Gastrocnemius medialis (tissue), 4 donors: ENCODE measurements around the gene C16orf92.

ENCODE experiments used
- POLR2A ChIP-seq, 2 donors: fragments of 450-650 bp; IDR thresholded peaks; one replicate each; pipeline ENCODE4 v1.6.1; 2017; ENCODE audit warnings: antibody characterized with exemption in 2 of 2, mild to moderate bottlenecking in 2 of 2, moderate library complexity in 2 of 2
- TF ChIP-seq, protein P1 (sequence below), 5 experiments: fragments of 450-650 bp in 3 of 5; fragments of 200-600 bp in 2 of 5; sonication (generic) in 2 of 5; IDR thresholded peaks in 4 of 5; conservative IDR thresholded peaks in 1 of 5; 1 replicate in 4 of 5; 2 replicates in 1 of 5; pipeline ENCODE4 v1.5.1; 2016 to 2019; ENCODE audit warnings: antibody characterized with exemption in 5 of 5, mild to moderate bottlenecking in 3 of 5, moderate library complexity in 3 of 5

GRCh38 chr16:29977063-29977825, 45.8 kb upstream of the C16orf92 start:
- TF ChIP-seq, protein P1, sequence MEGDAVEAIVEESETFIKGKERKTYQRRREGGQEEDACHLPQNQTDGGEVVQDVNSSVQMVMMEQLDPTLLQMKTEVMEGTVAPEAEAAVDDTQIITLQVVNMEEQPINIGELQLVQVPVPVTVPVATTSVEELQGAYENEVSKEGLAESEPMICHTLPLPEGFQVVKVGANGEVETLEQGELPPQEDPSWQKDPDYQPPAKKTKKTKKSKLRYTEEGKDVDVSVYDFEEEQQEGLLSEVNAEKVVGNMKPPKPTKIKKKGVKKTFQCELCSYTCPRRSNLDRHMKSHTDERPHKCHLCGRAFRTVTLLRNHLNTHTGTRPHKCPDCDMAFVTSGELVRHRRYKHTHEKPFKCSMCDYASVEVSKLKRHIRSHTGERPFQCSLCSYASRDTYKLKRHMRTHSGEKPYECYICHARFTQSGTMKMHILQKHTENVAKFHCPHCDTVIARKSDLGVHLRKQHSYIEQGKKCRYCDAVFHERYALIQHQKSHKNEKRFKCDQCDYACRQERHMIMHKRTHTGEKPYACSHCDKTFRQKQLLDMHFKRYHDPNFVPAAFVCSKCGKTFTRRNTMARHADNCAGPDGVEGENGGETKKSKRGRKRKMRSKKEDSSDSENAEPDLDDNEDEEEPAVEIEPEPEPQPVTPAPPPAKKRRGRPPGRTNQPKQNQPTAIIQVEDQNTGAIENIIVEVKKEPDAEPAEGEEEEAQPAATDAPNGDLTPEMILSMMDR (IDR thresholded peaks at IDR 0.05 in 4 of 5, conservative IDR thresholded peaks at IDR 0.05 in 1 of 5) = no peak
- no peak for TF ChIP-seq POLR2A (IDR thresholded peaks at IDR 0.05)
